DND-41 (cell line): ENCODE measurements around the gene SPDEF.

ENCODE experiments used
- ATAC-seq: fragments of 200-7000 bp; cut with Tn5 transposase; 3 replicates; pipeline ENCODE4 v1.9.1; 2021; ENCODE audit warnings: low read depth; ENCODE audit not compliant: insufficient read depth
- DNase-seq: peaks from one replicate; pipeline ENCODE4 v3.0.0-alpha.2; 2020
- H2AFZ ChIP-seq: 2 replicates; pipeline ENCODE4 v1.6.0; 2012; ENCODE audit warnings: low read depth, low read length
- H3K27ac ChIP-seq: 2 replicates; pipeline ENCODE4 v1.5.1; 2012; ENCODE audit warnings: low read length, inconsistent platforms
- H3K27me3 ChIP-seq: fragments of 200-600 bp; sonication (generic); 2 replicates; pipeline ENCODE4 v1.6.0; 2012; ENCODE audit warnings: low read length, mild to moderate bottlenecking, inconsistent platforms; ENCODE audit not compliant: insufficient read depth, poor library complexity
- H3K36me3 ChIP-seq: 2 replicates; pipeline ENCODE4 v1.5.1; 2012; ENCODE audit warnings: low read length, inconsistent platforms; ENCODE audit not compliant: insufficient read depth
- H3K4me1 ChIP-seq: 2 replicates; pipeline ENCODE4 v1.5.1; 2012; ENCODE audit warnings: mild to moderate bottlenecking, low read length; ENCODE audit not compliant: insufficient read depth
- H3K4me2 ChIP-seq: 2 replicates; pipeline ENCODE4 v1.6.0; 2012; ENCODE audit warnings: mild to moderate bottlenecking, moderate library complexity, low read length, inconsistent platforms; ENCODE audit not compliant: insufficient read depth
- H3K4me3 ChIP-seq, 2 experiments: fragments of 200-600 bp in 1 of 2; shearing (Covaris generic) in 1 of 2; 2 replicates each; pipeline ENCODE4 v1.5.1; 2012 to 2016; ENCODE audit warnings: inconsistent platforms in 2 of 2, low read length in 2 of 2, mild to moderate bottlenecking in 2 of 2, low read depth in 1 of 2, moderate library complexity in 1 of 2
- H3K79me2 ChIP-seq: 2 replicates; pipeline ENCODE4 v1.6.0; 2012; ENCODE audit warnings: low read length, inconsistent platforms; ENCODE audit not compliant: insufficient read depth
- H3K9ac ChIP-seq: 2 replicates; pipeline ENCODE4 v1.6.0; 2012; ENCODE audit warnings: low read depth, mild to moderate bottlenecking, inconsistent platforms, low read length, moderate library complexity
- H3K9me3 ChIP-seq: 2 replicates; pipeline ENCODE4 v1.5.1; 2012; ENCODE audit warnings: low read length, moderate library complexity, mild to moderate bottlenecking, inconsistent platforms; ENCODE audit not compliant: insufficient read depth, severe bottlenecking
- H4K20me1 ChIP-seq: 2 replicates; pipeline ENCODE4 v1.6.0; 2012; ENCODE audit warnings: low read length; ENCODE audit not compliant: insufficient read depth
- EZH2 ChIP-seq: IDR thresholded peaks from 3 replicates; pipeline ENCODE4 v1.6.1; 2012; ENCODE audit warnings: borderline replicate concordance, low read depth, mild to moderate bottlenecking, moderate library complexity, low read length, inconsistent platforms; ENCODE audit not compliant: severe bottlenecking
- TF ChIP-seq, protein P1 (sequence below): IDR thresholded peaks from 2 replicates; pipeline ENCODE4 v1.5.1; 2012; ENCODE audit warnings: borderline replicate concordance, low read length, moderate library complexity, mild to moderate bottlenecking; ENCODE audit not compliant: poor library complexity, severe bottlenecking; ENCODE audit errors: extremely low read depth

Gene SPDEF

DNA sequence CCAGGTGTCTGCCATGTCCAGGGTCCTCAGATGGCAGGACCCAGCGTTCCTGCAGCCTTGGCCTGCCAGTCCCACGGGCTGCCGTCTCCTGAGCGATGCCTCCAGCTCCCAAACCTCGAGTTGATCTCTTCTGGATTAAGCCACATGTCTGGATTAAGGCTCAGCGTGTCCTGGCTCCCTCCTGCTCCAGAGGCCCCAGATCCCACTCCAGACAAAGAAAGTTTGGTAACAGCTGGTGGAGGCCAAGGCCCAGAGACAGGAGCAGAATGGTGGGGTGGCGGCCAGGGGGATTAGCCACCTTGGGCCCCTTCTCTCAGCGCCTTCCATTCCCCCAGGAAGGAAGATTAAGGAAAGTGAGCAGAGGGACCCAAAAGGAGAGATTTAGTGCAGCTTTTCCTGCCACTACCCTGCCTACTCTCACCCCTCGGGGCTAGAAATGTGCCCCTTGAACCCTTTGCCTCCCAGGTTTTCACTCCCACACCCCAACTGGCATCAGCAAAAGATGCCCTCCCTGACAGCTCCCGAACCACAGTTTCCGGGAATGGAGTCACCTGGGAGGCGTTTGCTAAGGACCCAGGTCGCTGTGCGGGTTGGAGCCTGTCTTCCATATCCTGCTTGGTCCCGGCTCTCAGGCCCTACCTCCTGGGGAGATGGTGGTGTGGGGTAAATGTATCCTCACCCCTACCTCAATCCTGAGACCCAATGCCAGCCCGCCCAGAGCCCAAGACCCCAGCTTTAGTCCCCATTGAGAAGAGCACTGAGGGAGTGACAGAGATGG lies 6.9 kb downstream of the SPDEF start:
- no peak overlapping the region for H3K27ac ChIP-seq
- no peak for DNase-seq
- no peaks in the 10 kb centered on the region for H3K27me3 ChIP-seq
- no peak overlapping the region for H3K9ac ChIP-seq
- 0 out of 2 replicates have a peak, but pooled peaks cover under 1% of the 10 kb centered on the region for H4K20me1 ChIP-seq
- TF ChIP-seq EZH2, result no peak
- TF ChIP-seq, protein P1, sequence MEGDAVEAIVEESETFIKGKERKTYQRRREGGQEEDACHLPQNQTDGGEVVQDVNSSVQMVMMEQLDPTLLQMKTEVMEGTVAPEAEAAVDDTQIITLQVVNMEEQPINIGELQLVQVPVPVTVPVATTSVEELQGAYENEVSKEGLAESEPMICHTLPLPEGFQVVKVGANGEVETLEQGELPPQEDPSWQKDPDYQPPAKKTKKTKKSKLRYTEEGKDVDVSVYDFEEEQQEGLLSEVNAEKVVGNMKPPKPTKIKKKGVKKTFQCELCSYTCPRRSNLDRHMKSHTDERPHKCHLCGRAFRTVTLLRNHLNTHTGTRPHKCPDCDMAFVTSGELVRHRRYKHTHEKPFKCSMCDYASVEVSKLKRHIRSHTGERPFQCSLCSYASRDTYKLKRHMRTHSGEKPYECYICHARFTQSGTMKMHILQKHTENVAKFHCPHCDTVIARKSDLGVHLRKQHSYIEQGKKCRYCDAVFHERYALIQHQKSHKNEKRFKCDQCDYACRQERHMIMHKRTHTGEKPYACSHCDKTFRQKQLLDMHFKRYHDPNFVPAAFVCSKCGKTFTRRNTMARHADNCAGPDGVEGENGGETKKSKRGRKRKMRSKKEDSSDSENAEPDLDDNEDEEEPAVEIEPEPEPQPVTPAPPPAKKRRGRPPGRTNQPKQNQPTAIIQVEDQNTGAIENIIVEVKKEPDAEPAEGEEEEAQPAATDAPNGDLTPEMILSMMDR, result no peak
- H3K9me3 ChIP-seq, result no peaks in the 10 kb centered on the region
- no peaks in the 10 kb centered on the region for H3K4me1 ChIP-seq
- no peaks in the 10 kb centered on the region for H3K79me2 ChIP-seq
- no peak overlapping the region for H3K4me2 ChIP-seq
- no peak for ATAC-seq
- H2AFZ ChIP-seq, result no peak overlapping the region
- H3K36me3 ChIP-seq, result no peaks in the 10 kb centered on the region
- no peak overlapping the region for H3K4me3 ChIP-seq

DNA sequence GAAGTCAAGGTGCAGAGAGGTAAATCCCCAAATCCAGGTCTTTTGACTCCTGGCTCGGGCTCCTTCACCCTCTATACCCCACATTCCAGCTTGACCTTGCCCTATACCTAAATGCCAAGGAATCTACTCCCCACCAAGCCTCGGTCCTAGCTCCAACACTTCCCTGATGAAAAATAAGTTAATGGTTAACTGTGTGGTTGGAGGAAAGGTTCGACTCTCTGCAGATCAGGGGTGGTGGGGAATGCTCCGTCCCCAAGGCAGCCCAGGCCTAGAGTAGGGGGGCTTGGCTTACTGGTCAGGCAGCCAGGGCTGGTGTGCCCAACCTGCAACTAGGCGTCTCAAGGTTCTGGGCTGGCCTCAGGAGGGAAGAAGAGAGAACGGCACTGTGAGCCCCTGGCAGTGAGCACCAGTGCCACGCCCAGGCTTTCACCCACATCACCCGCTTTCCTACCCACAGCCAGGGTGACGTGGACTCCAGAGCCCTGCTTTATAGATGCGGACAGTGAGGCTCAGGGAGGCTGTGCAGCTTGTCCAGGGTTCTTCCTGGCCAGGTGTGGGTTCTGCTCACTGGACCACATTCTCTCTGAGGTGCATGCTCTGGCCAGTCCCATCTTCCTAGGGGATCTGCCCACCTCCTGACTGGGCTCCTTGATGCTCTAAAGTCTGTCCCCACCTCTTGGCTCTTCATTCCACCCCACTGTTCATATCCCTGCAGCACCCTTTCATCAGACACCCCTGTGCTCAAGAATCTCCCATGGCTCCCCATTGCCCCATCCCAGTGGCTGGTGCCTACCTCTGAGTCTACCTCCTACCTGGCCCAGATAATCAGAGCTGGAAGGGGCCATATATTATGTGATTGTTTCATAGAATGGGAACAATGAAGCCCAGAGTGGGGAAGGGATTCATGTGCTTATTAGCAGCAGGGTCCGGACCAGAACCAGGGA lies 8.2 kb downstream of the SPDEF start:
- no peak overlapping the region for H3K9ac ChIP-seq
- TF ChIP-seq EZH2, result no peak
- TF ChIP-seq, protein P1, result no peak
- no peak overlapping the region for H3K4me3 ChIP-seq
- H3K9me3 ChIP-seq, result no peaks in the 10 kb centered on the region
- no peak overlapping the region for H2AFZ ChIP-seq
- no peaks in the 10 kb centered on the region for H3K36me3 ChIP-seq
- no peaks in the 10 kb centered on the region for H3K4me1 ChIP-seq
- H3K79me2 ChIP-seq, result no peaks in the 10 kb centered on the region
- no peak overlapping the region for H3K27ac ChIP-seq
- no peaks in the 10 kb centered on the region for H4K20me1 ChIP-seq
- no peak for DNase-seq
- no peak overlapping the region for H3K4me2 ChIP-seq
- ATAC-seq, result no peak
- H3K27me3 ChIP-seq, result no peaks in the 10 kb centered on the region

DNA sequence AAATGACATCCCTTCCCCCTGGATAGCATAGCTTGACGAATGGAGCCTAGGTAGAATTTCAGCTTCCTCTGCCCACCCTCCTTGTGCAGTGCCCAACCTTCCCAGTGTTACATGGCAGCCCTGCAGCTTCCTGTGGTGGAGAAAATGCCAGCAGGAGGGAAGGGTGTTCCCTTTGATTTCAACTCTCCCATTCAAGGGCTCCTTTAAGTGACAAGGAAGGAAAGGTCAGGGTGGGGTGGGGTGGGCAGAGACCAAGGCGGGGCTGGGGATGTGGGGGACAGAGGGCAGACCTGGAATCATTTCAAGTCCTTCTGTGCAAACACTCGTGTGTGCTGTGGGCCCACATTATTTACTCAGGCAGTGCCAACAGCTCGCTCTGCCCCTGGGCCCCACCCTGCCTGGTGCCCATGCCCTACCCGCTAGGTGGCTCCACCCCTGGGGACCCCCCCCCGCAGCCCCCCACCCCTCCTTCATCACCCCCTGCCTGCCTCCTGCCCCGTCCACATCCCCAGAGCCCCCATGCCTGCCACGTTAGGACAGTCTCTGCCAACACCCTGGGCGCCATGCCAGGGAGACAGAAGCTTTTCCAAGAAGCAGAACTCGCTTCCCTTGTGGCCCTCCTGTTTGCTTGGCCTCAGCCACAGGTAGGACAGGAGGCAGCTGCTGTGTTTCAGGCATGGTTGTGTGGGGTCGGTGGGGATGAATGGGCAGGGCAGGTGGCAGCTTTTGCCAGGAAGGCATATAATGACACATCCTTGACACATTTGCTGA lies 9.4 kb downstream of the SPDEF start:
- ATAC-seq, result no peak

More for the DNA sequence above, 9.4 kb downstream of the SPDEF start:
- Histone ChIP-seq H3K27ac (no peak overlapping the region), H4K20me1 (no peaks in the 10 kb centered on the region), H3K36me3 (no peaks in the 10 kb centered on the region), H3K27me3 (no peaks in the 10 kb centered on the region), H3K9me3 (no peaks in the 10 kb centered on the region), H3K4me1 (no peaks in the 10 kb centered on the region), H3K9ac (no peak overlapping the region), H3K4me2 (no peak overlapping the region), H3K4me3 (no peak overlapping the region), H3K79me2 (no peaks in the 10 kb centered on the region), H2AFZ (no peak overlapping the region)
- TF ChIP-seq EZH2, result no peak
- TF ChIP-seq, protein P1, result no peak
- no peak for DNase-seq
